ENCODE results near the gene TNIK.

- no peak for TF ChIP-seq CTCF (conservative IDR thresholded peaks at IDR 0.05; ENCODE audit: low read length)
- no peak for TF ChIP-seq EZH2phosphoT487 (IDR thresholded peaks at IDR 0.05; ENCODE audit: borderline replicate concordance)
These were observed 23.8 kb downstream of the TNIK start for GRCh38 chr3:171436380-171436779.

Data from Loucy (cell line).